ENCODE data around the gene PTK7.

DNA sequence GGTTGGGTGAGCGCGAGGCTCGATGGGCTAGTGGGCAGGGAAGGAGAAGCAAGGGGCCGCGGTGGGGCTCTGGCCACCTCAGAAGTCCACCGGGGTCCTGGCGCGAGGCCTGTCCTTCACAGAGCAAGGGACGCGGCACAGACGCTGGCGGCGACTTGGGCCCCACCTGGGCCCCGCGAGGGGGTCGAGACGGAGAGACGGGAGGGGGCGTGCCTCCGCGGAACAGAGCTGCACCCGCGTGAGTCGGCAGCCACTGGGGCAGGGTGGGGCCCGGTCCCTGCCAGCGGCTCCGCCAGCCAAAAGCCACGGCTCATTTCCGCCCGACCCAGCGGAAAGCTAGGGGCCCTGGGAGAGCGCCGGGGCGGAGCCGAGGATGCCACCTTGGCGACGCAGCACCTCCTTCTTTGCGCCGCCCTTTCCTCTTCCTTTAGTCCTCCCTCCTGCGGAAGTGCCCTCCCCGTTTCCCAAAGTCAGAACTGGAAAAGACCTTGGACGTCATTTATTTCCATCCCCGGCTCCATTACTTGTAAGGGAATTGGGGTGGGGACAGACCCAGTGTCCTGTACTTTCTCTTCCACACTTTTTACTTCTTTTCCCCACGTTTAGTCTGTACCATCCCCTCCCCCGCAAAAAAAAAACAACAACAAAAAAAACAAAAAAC is 22.4 kb upstream of the PTK7 start, which contains the start of gene CUL7:
- TF ChIP-seq CTCF (conservative IDR thresholded peaks at IDR 0.05; ENCODE audit: low read length) (no peak), EZH2phosphoT487 (IDR thresholded peaks at IDR 0.05; ENCODE audit: borderline replicate concordance, low read depth, low read length) (no peak)

All from OCI-LY7 (cell line).